ENCODE results near the gene CALML3. TPM values are rescaled to one million over a fixed set of nuclear protein-coding genes. Genes with fewer than 3 reads are reported as not detected.
"Not testable (repeated sequence)": the region's sequence is repeated elsewhere in the genome, so short reads cannot be mapped to it uniquely, and the experiment has no call there.

CALML3 gene
- total RNA-seq (not detected in 2 replicates), polyA plus RNA-seq (not detected in 2 replicates), polyA minus RNA-seq (not detected in 2 replicates), Bru-seq, nascent RNA (not detected), BruChase-seq, experiment 1, labeled RNA remaining after a 6-hour chase (percentile 21 among the genes with signal in this experiment), BruChase-seq, experiment 2, labeled RNA remaining after a 2-hour chase (not detected)
- not detected in 2 replicates for polyA plus RNA-seq (2011; cell fraction: cytosol; rRNA removed)
- polyA plus RNA-seq (2011; cell fraction: nucleus; rRNA removed): not detected in 2 replicates
- polyA plus RNA-seq (2012): not detected in 2 replicates
- polyA minus RNA-seq (2011; cell fraction: cytosol; rRNA and poly(A)+ RNA removed): not detected
- polyA minus RNA-seq (2011; cell fraction: nucleus; rRNA and poly(A)+ RNA removed): not detected in 2 replicates
- long read RNA-seq: 0 reads

DNA sequence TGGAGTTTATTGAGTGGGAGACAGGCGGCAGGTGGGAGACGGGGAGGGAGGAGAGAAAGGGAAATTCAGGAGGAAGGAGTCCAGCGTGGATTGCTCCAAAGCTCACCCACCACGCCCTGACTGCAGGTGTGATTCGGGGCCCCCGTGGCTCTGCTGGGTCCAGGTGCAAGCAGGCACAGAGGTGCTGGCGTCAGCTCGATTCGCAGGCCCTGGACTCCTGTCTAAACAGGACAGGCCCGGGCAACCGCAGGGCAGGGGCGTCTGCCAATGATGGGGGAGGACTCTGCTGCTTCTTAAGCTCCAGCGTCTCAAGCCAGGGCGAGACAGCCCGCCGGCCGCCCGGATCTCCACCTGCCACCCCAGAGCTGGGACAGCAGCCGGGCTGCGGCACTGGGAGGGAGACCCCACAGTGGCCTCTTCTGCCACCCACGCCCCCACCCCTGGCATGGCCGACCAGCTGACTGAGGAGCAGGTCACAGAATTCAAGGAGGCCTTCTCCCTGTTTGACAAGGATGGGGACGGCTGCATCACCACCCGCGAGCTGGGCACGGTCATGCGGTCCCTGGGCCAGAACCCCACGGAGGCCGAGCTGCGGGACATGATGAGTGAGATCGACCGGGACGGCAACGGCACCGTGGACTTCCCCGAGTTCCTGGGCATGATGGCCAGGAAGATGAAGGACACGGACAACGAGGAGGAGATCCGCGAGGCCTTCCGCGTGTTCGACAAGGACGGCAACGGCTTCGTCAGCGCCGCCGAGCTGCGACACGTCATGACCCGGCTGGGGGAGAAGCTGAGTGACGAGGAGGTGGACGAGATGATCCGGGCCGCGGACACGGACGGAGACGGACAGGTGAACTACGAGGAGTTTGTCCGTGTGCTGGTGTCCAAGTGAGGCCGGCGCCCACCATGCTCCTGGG is at the start of gene CALML3:
CALML3 (plus strand) TSS at position 321 of the 920 bp plus-strand sequence; CDS start at position 446, 125 bp downstream.
- TF ChIP-seq JUN (IDR thresholded peaks at IDR 0.05; ENCODE audit: borderline replicate concordance, insufficient read depth, insufficient read length, low read depth) (no peak), GATA2 (IDR thresholded peaks at IDR 0.05; ENCODE audit: insufficient read depth, insufficient read length, low read depth, low read length) (no peak), MYC (IDR thresholded peaks at IDR 0.05; ENCODE audit: low read depth, low read length) (no peak), FOS (IDR thresholded peaks at IDR 0.05; ENCODE audit: borderline replicate concordance, insufficient read depth, low read length) (no peak), EZH2 (IDR thresholded peaks at IDR 0.05; ENCODE audit: borderline replicate concordance, low read depth, low read length, severe bottlenecking) (no peak), POLR2A (IDR thresholded peaks at IDR 0.05; ENCODE audit: low read depth, low read length) (no peak), POLR2AphosphoS5 (IDR thresholded peaks at IDR 0.05; ENCODE audit: insufficient read depth, low read depth, low read length) (no peak)
- TF ChIP-seq, protein P1, sequence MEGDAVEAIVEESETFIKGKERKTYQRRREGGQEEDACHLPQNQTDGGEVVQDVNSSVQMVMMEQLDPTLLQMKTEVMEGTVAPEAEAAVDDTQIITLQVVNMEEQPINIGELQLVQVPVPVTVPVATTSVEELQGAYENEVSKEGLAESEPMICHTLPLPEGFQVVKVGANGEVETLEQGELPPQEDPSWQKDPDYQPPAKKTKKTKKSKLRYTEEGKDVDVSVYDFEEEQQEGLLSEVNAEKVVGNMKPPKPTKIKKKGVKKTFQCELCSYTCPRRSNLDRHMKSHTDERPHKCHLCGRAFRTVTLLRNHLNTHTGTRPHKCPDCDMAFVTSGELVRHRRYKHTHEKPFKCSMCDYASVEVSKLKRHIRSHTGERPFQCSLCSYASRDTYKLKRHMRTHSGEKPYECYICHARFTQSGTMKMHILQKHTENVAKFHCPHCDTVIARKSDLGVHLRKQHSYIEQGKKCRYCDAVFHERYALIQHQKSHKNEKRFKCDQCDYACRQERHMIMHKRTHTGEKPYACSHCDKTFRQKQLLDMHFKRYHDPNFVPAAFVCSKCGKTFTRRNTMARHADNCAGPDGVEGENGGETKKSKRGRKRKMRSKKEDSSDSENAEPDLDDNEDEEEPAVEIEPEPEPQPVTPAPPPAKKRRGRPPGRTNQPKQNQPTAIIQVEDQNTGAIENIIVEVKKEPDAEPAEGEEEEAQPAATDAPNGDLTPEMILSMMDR (IDR thresholded peaks at IDR 0.05; ENCODE audit: extremely low read depth in 1 of 2, insufficient read depth in 1 of 2, low read depth in 1 of 2, low read length in 2 of 2): no peak
- TF ChIP-seq, protein P2, sequence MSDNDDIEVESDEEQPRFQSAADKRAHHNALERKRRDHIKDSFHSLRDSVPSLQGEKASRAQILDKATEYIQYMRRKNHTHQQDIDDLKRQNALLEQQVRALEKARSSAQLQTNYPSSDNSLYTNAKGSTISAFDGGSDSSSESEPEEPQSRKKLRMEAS (IDR thresholded peaks at IDR 0.05; ENCODE audit: insufficient read depth, insufficient read length): no peak
- no peak for FAIRE-seq
- no peaks in the 10 kb centered on the region for H3K27me3 ChIP-seq (ENCODE audit: control insufficient read depth in 2 of 2, insufficient read depth in 2 of 2, low read length in 2 of 2)
- H3K9me1 ChIP-seq (replicated peaks; ENCODE audit: control insufficient read depth, extremely low read depth, insufficient read depth, low read length): no peaks in the 10 kb centered on the region
- no peak within 1 kb of the TSS for H3K9ac ChIP-seq (replicated peaks; ENCODE audit: extremely low read depth, insufficient read depth, low read length)
- CTCF ChIA-PET: no interaction called here
- DNase-seq (ENCODE audit: low read depth, low spot score): no peak
- no peaks in the 10 kb centered on the region for H3K9me3 ChIP-seq (replicated peaks; ENCODE audit: control insufficient read depth, insufficient read depth, low read length)
- dilution Hi-C loops (cut with MboI; ENCODE audit: extremely low pct_ligation_motif_present, low sequenced_read_pairs) (no loop called here), intact Hi-C loops (cut with micrococcal nuclease) (no loop called here)
- no peaks in the 10 kb centered on the region for H4K20me1 ChIP-seq (replicated peaks; ENCODE audit: control insufficient read depth, extremely low read depth, insufficient read depth, low read length)
- no peak within 1 kb of the TSS for H3K4me3 ChIP-seq (replicated peaks in 1 of 3; ENCODE audit: insufficient read depth in 1 of 3, low read depth in 1 of 3, low read length in 3 of 3)
- H3K79me2 ChIP-seq (ENCODE audit: control insufficient read depth, insufficient read depth, low read length): no peaks in the 10 kb centered on the region
- no peak within 1 kb of the TSS for H3K27ac ChIP-seq (ENCODE audit: insufficient read depth, low read depth, low read length)
- no peak within 1 kb of the TSS for H3K4me2 ChIP-seq (ENCODE audit: insufficient read depth, low read length)
- BruUV-seq (replicated peaks): no TSS peak
- POLR2A ChIA-PET: no interaction called here
- no peak within 1 kb of the TSS for H2AFZ ChIP-seq (ENCODE audit: low read depth, low read length)
- H3K4me1 ChIP-seq (ENCODE audit: control insufficient read depth, extremely low read depth, insufficient read depth, low read length): no peaks in the 10 kb centered on the region
- no peaks in the 10 kb centered on the region for H3K36me3 ChIP-seq (ENCODE audit: control insufficient read depth in 2 of 2, extremely low read depth in 1 of 2, insufficient read depth in 2 of 2, low read length in 2 of 2)

- H3K9ac ChIP-seq (replicated peaks; ENCODE audit: extremely low read depth, insufficient read depth, low read length); FAIRE-seq; intact Hi-C loops (cut with micrococcal nuclease); H3K4me1 ChIP-seq (ENCODE audit: control insufficient read depth, extremely low read depth, insufficient read depth, low read length); POLR2A ChIA-PET; DNase-seq (ENCODE audit: low read depth, low spot score); H3K4me2 ChIP-seq (ENCODE audit: insufficient read depth, low read length); H3K9me3 ChIP-seq (replicated peaks; ENCODE audit: control insufficient read depth, insufficient read depth, low read length); BruUV-seq (replicated peaks); CTCF ChIA-PET; H3K36me3 ChIP-seq (ENCODE audit: control insufficient read depth in 2 of 2, extremely low read depth in 1 of 2, insufficient read depth in 2 of 2, low read length in 2 of 2); H3K79me2 ChIP-seq (ENCODE audit: control insufficient read depth, insufficient read depth, low read length); dilution Hi-C loops (cut with MboI; ENCODE audit: extremely low pct_ligation_motif_present, low sequenced_read_pairs); H3K27me3 ChIP-seq (ENCODE audit: control insufficient read depth in 2 of 2, insufficient read depth in 2 of 2, low read length in 2 of 2); H3K27ac ChIP-seq (ENCODE audit: insufficient read depth, low read depth, low read length); H2AFZ ChIP-seq (ENCODE audit: low read depth, low read length); H4K20me1 ChIP-seq (replicated peaks; ENCODE audit: control insufficient read depth, extremely low read depth, insufficient read depth, low read length); H3K4me3 ChIP-seq (replicated peaks in 1 of 3; ENCODE audit: insufficient read depth in 1 of 3, low read depth in 1 of 3, low read length in 3 of 3); H3K9me1 ChIP-seq (replicated peaks; ENCODE audit: control insufficient read depth, extremely low read depth, insufficient read depth, low read length): not testable (repeated sequence)
Measured at GRCh38 chr10:5475088-5475487, 49.7 kb upstream of the CALML3 start.
